Stimulated activated CD4-positive, alpha-beta T cell treated with anti-CD3 and anti-CD28 coated beads, Interleukin-12 subunit alpha, Interleukin-12 subunit beta, amount 100 ng/mL, for 24 hours (primary cell): Measurements from ENCODE around the gene KRTAP10-1.

Source experiments
- DNase-seq, 2 experiments: peaks; one replicate each; pipeline ENCODE4 v3.0.0-alpha.2; 2020; ENCODE audit warnings: low read depth in 2 of 2

Gene KRTAP10-1

DNA sequence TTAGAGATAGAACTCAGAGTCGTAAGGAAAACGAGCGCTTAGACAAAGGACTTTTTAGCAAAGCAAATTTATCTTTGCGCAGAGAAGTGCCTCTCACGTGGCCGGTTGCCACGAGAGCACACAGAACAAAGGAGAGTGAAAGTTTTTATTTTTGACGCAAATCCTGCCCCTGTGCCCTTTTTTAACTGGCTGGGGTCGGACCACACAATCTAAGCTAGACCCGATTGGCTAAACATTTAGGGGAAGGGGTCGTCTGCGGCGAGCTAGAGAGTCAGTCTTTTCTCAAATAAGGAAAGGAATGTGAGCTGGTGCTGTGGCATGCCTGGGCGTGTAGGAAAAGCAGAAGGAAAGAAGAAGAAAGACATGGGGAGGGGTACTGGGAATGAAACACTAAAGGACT lies 8.9 kb upstream of the KRTAP10-1 start:
- DNase-seq, result no peak

DNA sequence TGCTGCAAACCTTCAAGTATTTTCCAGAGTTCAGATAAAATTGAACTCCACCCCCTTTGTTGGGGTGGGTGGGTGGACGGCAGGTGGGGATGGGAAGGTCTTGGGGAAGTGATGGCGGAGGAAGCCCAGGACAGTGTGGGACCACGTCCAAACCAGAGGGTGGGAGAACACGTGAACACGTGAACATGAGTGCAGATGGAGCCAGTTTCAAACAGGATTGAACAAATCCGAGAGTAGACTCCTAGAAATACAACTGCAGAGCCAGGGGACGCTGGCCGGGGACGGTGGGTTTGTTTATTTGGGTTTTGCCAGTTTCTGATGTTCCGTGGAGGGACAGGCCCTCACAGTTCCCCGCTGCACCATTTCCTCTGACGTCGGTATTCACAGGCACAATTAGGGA lies 8.4 kb upstream of the KRTAP10-1 start:
- no peak for DNase-seq

DNA sequence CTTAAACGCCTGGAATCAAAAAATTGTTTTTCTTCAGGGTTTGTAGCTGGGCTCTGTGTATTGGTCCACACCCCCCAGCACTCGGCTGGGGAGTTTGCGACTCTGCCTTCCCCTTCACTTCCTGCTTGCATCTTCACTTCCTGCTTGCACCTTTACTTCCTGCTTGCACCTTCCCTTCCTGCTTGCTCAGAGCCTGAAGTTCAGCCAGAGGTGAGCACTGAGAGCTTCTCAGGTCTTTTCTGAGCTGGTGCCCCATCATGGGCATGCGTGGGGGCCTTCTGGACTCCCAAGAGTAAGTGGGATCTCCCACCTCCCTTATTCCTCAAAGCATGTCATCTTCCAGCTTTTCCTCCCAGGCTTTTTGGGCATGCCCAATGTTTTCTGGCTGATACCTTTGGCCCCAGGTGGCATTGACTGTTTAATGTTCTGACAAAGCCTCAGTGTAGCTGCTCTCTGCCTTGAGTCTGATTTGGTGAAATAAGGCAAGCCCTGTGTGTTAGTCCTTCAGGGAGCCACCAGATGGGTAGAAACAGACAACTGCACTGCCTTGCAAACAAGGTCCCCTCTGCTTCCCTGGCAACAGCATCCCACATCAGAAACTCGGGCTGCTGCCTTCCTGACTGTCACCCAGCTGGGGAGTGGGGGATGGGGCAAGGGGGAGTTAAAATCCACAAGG lies 7.8 kb upstream of the KRTAP10-1 start:
- no peak for DNase-seq

DNA sequence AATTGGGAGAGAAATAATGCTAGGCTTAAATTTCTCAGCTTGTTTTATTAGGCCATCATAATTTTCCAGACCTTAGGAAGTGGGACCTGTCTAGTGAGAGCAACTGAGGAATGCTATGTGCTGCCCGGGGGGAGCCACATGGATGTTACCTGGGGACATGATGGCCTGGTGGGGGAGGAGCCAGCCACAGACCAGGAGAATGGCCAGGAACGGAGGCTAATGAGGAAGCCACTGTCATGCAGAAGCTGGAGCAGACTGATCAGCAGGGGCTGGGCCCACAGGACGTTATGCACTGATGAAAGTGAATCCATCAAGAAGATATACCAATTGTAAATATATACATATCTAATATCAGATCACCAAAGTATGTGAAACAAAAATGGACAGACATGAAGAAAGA lies 4.6 kb upstream of the KRTAP10-1 start:
- DNase-seq, result no peak

DNA sequence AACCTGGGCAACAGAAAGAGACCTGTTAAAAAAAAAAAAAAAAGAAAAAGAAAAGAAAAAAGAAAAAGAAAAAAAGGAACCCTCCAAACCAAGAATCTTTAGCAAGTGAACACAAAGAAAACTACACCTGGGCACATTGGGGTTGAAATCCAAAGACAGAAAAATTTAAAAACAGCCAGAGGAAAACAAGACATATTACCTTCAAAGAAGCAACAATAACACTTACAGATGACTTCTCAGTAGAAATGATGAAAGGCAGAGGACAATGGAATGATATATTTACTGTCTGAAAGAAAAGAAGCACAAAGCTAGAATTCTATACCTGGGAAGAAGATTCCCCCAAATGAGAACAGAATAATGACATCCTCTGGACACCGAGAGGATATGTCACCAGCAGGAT lies 2.7 kb upstream of the KRTAP10-1 start:
- DNase-seq, result no peak

DNA sequence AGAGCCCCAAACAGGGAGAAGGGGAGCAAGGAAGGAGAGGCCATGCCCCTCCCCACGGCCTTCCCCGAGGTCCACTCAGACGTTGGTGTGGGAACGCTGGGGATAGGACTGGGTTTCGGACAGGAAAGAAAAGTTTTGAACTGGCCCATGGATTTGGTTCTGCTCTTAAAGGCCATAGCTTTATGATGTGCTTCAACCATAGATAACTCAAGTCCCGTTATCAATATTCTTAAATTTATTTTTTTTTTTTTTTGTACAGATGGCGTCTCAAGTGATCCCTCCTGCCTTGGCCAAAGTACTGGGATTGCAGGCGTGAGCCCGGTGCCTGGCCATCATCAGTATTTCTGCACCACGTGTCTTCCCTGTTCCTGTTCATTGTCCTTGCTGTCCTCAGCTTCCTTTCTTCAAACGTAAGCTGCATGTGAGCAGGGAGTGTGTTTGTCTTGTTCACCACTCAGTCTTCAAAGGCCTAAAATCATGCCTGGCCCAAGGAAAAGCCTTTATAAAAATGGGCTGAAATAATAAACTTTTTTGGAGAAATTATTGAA lies 820 bp upstream of the KRTAP10-1 start:
- no peak for DNase-seq

DNA sequence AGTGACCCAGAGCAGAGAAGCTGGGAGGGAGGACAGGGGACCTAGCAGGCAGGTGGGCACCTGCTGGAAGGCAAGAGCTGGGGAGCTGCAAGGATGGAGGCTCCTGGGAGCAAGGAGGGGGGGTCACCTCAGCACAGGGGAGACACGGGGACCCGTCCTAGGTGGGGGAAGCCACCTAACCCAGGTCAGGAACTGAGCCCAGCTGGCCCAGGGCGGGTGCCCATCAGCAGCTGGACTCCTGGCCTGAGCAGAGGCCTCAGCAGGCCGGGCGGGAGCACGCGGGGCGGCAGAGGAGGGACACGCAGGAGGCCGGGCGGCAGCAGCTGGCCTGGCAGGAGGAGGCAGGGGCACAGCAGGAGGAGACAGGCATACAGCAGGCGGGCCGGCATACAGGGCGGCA lies 949 bp downstream of the KRTAP10-1 start:
- DNase-seq, result no peak

DNA sequence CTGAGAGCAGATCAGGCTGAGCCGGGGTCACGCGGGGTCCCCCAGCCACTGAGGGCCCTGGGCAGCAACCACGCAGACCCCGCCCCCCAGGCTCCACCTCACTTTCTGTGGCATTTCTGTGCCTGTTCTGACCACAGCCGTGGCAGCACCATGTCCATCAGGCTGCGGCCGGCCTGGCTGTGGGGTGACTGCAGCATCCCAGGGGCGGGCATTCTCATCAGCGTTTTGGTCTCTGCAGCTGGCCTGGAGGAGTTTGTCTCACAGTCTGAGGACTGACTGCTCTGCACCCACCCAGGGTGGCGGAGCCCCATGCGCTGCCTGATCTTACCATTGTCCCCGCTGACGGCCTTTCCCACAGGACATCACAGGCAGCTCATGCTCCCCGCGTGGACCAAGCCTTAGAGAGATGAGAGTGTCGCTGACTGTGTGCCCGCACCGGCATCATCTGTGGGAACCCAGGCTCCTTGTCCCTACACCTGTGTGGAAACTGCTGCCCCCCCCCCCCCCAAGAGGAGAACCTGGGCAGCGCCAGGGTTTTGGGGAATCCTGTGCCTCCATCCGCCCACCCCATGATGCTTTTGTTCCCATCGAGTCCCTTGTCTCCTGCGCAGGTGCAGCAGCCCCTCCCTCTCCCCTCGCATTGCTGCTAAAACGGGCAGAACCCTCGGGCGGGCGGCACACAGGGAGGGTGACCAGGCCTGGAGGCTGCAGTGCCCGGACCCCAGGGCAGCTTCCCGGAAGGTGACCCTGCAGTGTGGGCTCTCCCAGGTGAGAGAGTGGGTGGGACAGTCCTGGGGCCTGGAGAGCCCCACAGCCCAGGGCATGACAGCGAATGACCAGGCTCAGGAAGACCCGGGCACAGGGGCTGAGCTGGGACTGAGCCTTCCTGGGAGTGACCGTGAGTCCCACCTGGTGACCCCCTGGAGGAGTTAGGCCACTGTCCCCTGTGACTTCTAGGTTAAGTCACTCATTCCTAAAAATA lies 1.8 kb downstream of the KRTAP10-1 start:
- DNase-seq, result no peak

DNA sequence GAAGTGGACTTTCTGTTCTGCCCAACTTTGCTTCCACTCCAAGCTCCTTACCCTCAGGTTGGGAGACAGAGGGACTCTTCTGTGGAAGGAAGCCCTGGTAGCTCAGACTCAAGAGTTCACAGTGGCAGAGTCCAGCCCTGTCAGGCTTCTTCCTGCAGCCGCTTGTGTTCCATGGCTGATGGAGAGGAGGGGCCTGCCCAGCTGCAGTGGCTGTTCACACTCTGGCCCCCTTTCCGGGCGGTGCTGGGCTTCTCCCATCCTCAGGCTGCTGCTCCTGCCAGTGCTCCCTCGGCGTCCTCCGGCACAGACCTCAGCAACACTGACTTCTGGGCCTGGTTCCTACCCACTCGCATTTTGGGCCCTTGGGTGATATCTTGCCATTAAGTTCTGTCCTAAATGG lies 4.0 kb downstream of the KRTAP10-1 start:
- DNase-seq, result no peak

DNA sequence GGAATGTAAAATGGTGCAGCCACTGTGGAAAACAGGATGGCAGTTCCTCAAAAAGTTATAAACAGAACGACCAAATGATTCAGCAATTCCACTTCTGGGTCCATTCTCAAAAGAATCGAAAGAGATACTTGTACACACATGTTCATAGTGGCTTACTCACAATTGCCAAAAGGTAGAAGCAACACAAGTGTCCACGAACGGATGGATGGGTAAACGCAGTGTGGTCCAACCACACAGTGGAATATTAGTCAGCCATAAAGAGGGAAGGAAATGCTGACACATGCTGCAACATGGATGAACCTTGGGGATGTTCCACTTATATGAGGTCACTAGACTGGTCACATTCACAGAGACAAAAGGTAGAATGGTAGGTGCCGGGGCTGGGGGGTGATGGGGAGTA lies 5.3 kb downstream of the KRTAP10-1 start:
- DNase-seq, result no peak

DNA sequence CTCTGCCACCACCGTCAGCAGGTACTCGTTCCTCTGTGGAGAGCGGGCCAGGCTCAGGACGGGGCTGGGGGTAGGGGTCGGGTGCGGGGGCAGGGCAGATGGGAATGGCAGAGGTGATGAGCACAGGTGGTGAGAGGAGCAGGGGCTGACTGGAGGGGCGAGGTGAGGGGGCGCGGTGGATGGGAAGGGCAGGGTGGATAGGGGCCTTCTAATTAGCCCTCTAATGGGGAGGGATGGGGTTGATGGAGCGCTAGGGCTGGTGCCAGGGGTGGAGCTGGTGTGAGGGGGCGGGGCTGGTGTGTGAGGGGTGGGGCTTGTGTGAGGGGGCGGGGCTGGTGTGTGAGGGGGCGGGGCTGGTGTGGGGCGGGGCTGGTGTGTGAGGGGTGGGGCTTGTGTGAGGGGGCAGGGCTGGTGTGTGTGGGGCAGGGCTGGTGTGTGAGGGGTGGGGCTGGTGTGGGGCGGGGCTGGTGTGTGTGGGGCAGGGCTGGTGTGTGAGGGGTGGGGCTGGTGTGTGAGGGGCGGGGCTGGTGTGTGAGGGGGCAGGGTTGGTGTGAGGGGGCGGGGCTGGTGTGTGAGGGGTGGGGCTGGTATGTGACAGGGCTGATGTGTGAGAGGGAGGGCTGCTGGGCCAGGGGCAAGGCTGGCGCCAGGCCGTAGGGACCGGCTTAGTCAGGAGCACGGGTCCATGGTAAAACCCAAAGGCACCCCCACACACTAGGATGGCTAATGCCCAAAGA lies 5.9 kb downstream of the KRTAP10-1 start:
- no peak for DNase-seq

DNA sequence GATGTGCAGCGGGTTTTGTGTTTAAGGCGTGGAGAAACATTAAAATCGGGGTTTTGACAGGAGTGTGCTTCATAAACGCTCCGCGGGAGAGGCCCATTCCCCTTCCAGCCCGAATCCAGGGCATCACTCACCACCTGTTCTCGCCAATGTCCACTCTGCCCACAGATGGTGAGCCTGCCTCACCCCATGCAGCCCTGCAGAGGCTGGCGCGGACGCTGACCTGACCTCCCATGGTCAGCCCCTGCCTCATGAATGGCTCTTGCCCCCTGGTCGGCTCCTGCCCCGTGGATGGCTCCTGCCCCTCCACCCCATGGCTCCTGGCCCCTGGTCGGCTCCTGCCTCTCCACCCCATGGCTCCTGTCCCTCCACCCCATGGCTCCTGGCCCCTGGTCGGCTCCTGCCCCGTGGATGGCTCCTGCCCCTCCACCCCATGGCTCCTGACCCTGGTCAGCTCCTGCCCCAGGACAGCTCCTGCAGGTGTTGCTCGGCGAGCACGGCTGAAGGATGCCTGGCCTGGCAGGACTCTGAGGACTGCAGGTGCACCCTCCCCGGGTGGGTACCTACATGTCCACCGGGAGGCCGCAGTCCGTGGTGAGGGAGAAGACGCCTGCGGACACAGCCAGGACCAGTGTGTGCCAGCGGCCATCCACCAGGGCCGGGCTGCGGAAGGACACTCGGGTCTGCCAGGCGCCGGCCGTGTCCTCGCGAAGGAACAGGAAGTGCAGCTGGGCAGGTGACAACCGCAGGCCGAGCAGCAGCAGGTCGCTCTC lies 6.7 kb downstream of the KRTAP10-1 start:
- no peak for DNase-seq

DNA sequence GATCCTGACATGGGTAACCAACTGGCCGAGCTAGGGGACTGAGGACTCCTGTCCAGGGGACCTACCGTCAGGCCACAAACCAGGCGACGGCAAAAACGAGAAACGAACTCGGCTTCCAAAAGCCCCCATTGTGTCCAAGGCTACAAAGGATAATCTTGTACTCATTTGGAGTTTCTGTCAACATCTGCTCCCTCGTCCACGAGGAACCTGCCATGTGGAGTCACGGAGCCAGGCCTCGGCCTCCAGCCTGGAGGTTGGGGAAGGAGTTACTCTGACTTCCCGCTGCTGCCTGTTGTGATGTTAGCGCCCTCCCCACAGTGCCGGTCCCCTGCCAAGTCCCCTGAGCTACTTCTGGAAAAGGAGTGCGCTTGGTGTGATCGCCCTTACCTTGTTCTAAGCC lies 7.3 kb downstream of the KRTAP10-1 start:
- DNase-seq, result no peak

DNA sequence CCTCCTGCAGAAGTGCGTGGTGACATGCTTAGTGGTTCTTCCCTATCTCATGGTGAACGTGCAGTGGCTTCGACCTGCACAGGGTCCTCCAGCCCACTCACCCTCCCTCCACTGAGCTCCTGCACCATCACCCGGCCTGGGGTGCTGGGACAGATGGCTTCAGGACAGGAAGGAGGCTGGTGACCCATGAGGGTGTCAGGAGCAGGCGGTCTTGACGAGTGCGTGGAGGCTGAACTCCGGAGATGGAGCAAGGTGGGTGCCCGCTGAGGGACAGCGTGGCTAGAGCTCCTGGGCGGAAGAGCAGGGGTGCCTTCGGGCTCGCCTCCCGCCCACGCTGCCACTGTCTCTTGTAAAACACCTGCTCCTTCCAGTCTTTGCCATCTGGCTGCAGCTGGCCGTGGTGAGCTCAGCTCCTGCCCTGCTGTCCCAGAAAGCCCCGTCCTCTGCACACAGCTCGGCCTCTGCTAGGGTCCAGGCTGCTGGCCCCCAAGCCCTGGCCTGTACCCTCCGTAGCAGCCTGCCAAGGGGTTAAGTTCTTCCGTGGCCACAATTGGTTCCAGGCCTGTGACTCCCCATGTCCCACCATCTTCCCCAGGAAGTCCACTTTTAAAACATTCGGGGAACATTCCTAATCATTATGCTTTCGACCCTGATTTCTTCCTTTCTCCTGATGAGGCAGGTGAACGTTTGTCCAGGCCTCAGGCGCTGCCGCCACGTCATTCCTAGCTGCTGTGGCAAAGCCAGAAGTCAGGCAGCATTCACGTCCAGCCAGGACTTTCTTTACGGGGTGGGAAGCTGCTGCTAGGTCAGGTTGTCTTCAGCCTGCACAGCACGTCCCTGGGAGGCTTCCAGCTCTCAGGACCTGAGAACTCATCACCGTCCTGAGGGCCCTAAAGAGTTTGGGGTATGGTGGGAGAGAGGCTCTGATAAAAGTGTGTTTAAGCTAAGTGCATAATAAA lies 8.1 kb downstream of the KRTAP10-1 start:
- no peak for DNase-seq

DNA sequence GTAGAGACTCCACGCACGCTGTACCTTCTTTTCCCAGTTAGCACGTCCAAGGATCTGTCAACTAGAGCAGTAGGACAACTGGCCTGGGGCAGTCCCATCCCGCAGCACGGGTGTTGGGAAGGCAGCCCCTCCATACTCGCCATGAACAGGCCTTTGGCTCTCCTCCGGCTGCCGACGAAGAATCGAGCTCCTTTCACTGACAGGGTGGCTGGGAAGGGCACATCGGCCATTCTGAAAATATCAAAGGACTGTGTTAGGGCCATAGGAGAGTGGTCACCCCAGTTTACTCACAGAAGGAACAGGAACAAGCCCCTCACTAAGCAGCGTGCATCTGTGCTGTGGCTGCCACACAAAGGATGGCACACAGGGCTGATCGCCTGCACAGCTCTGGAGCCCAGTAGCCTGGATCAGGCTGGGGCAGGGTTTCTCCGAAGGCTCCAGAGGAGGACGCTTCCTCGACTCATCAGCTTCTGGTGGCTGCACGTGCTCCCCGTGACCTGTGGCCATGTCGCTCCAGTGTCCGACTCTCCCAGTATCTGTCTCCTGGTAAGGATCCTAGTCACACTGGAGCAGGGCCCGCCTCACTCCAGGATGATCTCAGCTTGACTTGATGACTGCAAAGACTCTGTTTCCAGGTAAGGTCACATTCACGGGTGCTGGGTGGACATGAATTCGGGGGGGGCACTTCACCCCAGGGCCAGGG lies 8.9 kb downstream of the KRTAP10-1 start:
- no peak for DNase-seq

DNA sequence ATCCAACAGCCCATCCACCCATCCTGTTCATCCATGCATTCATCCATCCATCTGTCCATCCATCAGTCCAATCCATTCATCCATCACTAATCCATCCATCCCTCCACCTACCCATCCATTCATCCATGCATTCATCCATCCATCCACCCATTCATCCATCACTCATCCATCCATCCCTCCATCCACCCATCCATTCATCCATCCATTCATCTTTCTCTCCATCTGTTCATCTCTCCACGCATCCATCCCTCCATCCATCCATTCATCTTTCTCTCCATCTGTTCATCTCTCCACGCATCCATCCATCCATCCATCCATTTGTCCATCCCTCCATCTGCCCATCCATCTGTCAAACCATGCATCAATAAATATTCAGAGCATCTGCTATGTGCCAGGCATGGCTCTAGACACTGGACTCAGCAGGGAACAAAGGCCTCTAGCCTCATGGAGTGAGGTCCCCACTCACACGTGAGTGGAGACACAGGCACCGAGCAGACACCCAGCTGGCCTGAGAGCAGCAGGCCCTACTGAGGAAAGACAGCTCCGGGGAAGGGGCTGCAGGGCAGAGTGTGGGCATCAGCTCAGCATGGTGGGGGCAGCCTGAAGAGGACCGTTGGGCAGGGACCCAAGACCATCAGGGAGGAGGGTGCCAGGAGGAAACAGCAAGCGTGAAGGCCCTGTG lies 9.6 kb downstream of the KRTAP10-1 start:
- DNase-seq, result no peak

DNA sequence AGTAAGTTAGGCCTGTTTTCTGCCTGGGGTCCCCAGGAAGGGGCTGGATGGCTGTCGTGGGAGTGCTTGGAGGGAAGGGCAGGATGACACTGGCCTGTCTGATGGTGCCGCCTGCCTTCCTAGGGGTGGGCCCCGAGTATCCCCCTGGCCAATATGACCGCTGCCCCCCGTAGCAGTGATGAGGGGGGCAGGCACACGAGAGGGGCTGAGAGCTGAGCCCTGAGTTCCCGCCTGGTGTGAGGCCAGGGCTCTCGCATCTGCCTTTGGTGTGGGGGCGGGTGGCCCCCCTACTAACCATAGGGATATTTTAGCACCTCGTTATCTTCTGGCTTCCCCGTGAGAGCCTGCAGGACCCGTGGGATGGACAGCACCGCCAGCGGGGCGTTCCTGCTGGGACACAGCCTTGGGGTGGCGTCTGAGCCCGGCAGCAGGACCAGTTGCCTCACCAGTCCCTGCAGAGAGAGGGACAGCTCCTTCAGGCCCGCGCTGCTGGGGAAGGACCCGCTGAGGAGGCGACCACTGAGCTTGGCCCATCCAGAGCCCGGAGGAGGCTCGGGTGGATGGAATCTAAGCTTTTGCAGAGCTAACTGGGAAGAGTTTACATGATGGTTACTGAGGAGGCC lies 10.4 kb downstream of the KRTAP10-1 start:
- no peak for DNase-seq

DNA sequence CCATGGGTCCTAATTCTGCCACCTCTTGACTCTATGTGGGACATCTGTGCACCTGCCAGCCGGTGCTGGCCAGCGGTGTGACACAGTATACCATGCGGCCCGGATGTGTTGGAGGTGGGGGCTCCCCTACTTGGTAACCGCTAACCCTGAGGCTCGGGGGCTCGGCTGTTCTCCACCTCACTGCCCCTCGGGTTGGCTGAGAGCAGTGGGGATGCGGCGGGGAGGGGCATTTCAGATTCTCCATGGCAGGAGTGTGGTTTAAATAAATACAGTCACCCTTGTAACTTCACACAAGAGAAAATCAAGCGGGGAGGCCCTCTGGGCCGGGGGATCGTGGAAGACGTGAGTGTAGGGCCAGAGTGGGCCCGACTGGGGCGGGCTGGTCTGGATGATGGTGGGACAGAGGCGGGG lies 11.0 kb downstream of the KRTAP10-1 start:
- DNase-seq, result no peak

DNA sequence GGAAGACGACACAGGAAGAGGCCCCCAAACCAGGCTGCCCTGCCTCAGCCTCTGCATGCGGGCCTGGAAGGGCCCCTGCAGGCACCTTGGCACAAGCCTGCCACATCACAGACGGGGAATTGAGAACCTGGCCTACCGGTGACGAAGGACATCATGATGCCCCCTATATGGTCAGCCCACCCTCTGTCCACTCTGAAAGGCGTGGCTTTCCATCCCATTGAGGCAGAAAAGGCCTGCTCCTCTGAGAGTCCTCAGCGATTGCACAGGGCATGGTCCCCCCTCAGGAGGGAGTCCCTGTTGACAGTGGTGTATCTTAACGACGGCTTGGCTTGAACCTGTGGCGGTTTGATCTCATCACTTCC lies 11.4 kb downstream of the KRTAP10-1 start:
- no peak for DNase-seq
